ENCODE measurements around the gene SIPA1L3.
"Not testable (repeated sequence)": the region's sequence is repeated elsewhere in the genome, so short reads cannot be mapped to it uniquely, and the experiment has no call there.

DNA sequence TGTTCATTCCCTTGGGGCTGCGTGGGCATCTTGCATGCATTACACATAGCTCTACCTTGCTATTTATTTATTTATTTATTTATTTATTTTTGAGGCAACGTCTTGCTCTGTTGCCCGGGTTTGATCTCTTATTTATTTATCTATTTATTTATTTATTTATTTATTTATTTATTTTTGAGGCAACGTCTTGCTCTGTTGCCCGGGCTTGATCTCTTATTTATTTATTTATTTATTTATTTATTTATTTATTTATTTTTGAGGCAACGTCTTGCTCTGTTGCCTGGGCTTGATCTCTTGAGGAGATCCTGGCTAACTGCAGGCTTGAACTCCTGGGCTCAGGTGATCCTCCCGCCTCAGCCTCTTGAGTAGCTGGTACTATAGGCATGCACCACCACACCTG lies 158.8 kb downstream of the SIPA1L3 start:
- TF ChIP-seq POLR2A, POLR2AphosphoS5 (IDR thresholded peaks at IDR 0.05): not testable (repeated sequence)
- TF ChIP-seq, protein P1, sequence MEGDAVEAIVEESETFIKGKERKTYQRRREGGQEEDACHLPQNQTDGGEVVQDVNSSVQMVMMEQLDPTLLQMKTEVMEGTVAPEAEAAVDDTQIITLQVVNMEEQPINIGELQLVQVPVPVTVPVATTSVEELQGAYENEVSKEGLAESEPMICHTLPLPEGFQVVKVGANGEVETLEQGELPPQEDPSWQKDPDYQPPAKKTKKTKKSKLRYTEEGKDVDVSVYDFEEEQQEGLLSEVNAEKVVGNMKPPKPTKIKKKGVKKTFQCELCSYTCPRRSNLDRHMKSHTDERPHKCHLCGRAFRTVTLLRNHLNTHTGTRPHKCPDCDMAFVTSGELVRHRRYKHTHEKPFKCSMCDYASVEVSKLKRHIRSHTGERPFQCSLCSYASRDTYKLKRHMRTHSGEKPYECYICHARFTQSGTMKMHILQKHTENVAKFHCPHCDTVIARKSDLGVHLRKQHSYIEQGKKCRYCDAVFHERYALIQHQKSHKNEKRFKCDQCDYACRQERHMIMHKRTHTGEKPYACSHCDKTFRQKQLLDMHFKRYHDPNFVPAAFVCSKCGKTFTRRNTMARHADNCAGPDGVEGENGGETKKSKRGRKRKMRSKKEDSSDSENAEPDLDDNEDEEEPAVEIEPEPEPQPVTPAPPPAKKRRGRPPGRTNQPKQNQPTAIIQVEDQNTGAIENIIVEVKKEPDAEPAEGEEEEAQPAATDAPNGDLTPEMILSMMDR (IDR thresholded peaks at IDR 0.05), result not testable (repeated sequence)
